Neural cell (in vitro differentiated cells): ENCODE data around the gene WDR11.

ENCODE experiments used
- EZH2 ChIP-seq: fragments of 200-600, 300-800 bp; shearing (Covaris generic), sonication (generic); IDR thresholded peaks from 2 replicates; pipeline ENCODE4 v1.6.1; 2014; ENCODE audit warnings: antibody characterized with exemption, low read length, borderline replicate concordance, mild to moderate bottlenecking; ENCODE audit not compliant: insufficient read depth, poor library complexity, severe bottlenecking
- MXI1 ChIP-seq: fragments of 450-650 bp; conservative IDR thresholded peaks from 2 replicates; pipeline ENCODE4 v1.6.1; 2014; ENCODE audit warnings: antibody characterized with exemption, mild to moderate bottlenecking; ENCODE audit not compliant: poor library complexity, severe bottlenecking
- POLR2AphosphoS5 ChIP-seq: IDR thresholded peaks from 2 replicates; pipeline ENCODE4 v1.6.1; 2012
- TF ChIP-seq, protein P1 (sequence below): fragments of 450-650 bp; IDR thresholded peaks from 2 replicates; pipeline ENCODE4 v1.5.1; 2014; ENCODE audit warnings: antibody characterized with exemption, mild to moderate bottlenecking, moderate library complexity; ENCODE audit not compliant: poor library complexity, severe bottlenecking

DNA sequence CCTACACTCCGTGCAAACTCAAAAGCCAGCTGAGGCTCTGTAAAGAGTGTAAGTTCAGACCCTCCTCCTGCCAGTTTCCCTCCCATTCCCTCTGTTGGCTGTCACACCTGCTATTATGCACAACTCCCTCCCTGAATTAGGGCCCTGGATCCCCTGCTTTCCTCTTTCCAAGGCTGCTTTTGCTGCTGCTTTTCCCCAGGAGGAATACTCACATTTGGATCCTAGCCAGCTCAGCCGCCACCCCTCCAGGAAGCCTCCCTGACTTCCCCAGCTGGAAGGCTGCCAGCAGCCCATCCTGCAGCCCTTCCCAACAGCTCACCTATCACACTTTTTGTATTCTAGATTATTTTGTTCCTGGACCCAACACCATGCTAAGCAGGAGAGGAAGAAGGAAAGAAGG is 40.9 kb upstream of the WDR11 start:
- TF ChIP-seq EZH2 (no peak), MXI1 (no peak), POLR2AphosphoS5 (no peak)
- TF ChIP-seq, protein P1, sequence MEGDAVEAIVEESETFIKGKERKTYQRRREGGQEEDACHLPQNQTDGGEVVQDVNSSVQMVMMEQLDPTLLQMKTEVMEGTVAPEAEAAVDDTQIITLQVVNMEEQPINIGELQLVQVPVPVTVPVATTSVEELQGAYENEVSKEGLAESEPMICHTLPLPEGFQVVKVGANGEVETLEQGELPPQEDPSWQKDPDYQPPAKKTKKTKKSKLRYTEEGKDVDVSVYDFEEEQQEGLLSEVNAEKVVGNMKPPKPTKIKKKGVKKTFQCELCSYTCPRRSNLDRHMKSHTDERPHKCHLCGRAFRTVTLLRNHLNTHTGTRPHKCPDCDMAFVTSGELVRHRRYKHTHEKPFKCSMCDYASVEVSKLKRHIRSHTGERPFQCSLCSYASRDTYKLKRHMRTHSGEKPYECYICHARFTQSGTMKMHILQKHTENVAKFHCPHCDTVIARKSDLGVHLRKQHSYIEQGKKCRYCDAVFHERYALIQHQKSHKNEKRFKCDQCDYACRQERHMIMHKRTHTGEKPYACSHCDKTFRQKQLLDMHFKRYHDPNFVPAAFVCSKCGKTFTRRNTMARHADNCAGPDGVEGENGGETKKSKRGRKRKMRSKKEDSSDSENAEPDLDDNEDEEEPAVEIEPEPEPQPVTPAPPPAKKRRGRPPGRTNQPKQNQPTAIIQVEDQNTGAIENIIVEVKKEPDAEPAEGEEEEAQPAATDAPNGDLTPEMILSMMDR = no peak
